Activated T-cell treated with anti-CD3 and anti-CD28 coated beads for 24 hours (primary cell): ENCODE results near the gene WSCD2.
"Not testable (repeated sequence)": the region's sequence is repeated elsewhere in the genome, so short reads cannot be mapped to it uniquely, and the experiment has no call there.

Experiments
- DNase-seq: peaks from one replicate; pipeline ENCODE4 v3.0.0-alpha.2; 2020; ENCODE audit warnings: low read depth

The WSCD2 gene

DNA sequence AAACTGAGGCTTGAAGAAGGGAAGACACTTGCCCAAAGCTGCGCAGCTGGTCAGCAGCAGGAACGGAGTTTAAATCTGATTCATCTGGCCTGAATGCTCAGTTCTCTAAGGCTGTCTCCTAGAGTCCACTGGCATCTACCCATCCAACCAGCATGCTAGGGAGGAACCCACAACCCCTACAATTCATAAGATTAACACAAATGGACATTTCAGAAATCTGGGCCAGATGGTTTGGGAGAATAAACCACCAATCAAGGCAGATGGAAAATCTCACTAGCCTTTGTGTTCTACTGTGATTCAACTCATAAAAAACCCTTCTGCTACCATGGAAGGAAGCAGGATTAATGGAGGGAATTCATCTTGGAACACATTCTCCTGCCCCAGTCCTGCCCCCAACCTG is 67.8 kb downstream of the WSCD2 start:
- no peak for DNase-seq

DNA sequence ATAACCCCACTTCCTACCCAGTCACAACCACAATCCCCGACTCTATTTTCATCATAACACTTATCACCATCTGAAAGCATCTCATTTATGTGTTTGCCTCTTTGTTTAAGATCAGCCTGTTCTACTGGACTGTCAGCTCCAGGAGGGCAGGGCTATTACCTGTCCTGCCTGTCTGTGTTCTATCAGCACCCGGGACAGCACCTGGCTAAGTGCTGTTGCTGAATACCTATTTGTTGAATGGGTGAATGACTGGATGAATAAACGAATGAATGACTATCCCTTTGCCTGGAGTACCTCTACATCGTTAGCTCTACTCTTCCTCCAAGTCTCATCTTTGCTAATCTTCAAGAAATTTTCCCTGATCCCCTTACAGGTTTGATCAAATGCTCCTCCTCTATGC is 69.0 kb downstream of the WSCD2 start:
- no peak for DNase-seq

DNA sequence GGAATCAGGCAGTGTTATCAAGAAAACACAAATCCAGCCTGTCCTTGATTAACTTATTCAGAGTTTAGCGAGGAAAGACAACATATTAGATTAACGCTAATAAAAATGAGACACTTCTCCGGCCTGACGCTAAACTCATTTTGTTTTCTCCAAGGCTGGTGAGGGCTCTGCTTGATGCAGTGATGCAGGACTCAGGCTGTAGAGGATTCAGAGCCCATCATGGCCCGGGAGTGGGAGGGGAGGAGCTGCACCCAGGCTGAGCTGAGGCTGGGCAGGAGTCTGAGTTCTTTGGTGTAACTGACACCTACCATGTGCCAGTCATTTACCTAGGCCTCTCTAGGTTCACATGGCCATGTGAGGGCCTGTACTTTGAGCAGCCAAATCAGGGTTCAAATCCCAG is 70.0 kb downstream of the WSCD2 start:
- no peak for DNase-seq

DNA sequence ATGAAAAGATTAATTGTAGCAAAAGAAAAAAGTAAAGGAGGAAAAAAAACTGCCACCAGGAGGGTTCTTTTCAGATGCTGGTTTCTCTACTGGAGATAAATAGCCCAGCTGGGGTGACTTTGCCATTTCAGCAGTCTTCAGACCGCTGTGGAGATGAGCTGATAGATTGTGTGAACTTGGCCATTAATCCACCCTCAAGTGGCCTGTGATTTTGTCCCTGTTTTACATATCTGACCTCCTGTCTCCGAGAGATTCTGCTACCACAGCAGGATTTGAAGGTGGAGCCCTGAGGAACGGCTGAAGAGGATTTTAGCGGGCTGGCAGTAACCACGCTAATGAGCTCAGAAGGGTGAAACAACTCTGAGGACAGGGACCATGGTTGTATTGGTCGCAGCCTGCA is 72.7 kb downstream of the WSCD2 start:
- DNase-seq: no peak

DNA sequence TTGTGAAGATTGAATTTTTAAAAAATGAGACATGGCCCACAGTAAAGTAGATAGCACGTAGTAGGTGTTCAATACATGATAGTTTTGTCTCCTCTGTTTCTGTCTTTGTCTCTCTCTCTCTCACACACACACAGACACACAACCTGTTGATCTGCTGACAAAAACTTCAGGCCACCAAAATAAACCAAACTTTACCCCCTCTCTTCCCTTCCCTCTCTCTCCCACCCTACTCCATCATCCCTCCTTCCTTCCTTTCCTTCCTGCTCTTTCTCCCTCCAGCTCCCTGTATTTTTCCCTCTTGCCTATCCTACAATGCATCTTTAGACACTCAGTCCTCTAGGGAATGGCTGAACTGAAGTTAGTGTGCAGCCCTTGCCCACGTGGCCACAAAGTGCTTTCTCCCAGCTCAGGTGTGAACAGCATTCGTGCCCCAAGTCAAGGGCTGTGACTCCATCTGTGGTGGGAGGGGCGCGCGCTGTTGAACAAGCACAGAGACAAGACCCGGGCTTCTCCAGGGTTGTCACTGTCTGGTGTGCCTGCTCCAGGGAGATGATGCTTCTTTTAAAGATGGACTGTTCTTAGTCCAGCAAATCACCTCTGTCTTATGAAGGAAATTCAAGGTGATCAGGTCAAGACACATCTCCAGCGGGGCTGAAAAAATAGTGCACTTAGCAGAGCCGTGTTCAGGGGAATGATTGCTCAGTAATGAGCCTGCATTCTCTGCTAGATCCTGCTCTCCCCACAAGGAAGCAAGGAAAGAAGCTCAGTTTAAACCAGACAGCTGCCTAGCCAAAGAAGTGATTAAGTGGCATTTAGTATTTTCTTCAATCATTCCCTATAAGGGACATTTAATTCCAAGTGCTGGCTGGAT is 75.3 kb downstream of the WSCD2 start:
- no peak for DNase-seq

DNA sequence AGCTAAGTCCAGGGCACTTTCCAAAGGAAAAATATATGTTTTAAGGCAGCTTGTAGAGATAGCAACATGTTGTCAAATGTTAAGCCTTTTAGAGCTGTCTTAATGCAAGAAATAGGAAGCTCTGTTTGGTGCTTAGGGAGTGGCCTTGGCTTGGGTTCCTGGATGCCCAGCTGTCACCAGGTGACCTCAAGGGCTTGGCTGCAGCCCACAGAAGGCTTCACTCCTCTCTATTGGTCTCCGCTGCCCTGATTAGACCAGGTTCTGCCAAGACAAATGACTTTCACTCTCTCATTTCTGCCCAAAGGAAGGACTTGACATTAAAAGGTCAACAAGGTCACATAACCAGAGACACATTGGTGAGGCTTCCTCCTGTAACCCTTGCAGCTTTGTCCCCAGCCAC is 76.8 kb downstream of the WSCD2 start:
- DNase-seq: no peak

DNA sequence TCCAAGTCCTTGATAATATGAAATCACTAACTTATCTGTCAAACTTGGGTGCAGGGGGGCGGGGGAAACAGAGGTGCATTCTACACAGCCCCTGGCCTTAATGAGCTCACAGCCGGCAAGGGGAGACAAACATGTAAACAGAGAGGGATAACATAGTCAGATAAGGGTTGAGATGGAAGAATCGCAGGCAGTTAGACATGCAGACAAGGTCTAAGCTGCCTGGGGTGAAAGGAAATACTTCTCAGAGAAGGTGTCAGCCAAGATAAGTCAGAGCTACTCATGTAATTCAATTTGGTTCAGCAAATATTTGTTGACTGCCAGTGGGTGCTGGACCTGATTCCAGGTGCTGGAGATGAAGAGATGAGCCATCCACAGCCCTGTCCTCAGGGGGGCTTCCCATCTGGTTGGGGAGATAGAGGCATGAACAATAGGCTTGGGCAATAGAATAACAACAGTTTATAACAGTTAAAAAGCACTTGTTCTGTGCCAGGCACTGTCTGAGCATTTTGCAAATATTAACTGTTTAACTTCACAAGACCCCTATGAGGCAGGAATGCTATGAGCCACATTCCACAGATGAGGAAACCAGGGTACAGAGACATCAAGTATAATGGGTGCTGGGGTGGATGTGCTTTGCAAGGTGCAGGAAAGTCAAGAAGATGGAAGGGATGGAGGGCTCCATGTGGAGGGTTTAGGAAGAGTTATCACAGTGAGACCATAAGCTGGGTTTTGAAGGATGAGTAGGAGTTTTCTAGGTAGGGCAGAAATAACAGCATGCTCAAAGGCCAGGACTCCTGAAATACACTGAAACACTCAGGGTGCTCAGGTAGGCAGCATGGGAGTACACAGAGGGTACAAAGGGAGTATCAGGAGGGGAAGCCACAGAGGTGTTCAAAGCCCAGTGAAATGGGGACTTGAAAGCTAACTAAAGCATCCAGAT is 79.0 kb downstream of the WSCD2 start:
- DNase-seq: no peak

DNA sequence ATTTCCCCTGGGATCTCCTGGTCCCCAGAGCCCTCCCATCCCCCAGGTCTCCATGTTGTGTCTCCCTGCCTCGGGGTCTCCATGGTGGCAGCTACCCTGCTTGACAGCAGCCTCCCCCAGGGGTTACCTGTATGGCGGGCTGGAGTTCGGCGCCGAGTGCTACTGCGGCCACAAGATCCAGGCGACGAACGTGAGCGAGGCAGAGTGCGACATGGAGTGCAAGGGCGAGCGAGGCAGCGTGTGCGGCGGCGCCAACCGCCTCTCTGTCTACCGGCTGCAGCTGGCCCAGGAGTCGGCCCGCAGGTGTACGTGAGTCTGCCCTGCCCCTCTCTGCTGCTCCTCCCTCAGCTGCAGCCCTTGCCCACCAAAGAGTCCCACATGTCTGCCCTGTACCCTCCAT is 80.9 kb downstream of the WSCD2 start:
- DNase-seq: no peak

DNA sequence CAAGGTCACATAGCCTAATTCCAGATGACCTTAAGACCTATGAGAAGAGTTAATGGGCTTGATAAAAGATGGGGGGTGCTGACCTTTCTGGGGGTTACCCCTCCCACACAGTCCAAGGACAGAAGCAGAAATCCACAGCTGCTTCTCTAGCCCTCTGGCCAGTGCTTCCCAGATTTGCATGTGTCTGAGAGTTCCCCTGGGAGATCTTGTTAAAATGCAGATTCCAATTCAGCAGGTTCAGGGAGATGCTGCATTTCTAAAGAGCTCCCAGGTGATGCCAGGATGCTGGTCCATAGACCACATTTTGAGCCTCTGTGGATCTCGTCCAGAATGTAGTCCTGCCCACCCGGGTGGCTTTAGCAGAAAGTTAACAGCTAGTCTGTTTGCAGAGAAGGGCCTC is 82.1 kb downstream of the WSCD2 start:
- DNase-seq: no peak

DNA sequence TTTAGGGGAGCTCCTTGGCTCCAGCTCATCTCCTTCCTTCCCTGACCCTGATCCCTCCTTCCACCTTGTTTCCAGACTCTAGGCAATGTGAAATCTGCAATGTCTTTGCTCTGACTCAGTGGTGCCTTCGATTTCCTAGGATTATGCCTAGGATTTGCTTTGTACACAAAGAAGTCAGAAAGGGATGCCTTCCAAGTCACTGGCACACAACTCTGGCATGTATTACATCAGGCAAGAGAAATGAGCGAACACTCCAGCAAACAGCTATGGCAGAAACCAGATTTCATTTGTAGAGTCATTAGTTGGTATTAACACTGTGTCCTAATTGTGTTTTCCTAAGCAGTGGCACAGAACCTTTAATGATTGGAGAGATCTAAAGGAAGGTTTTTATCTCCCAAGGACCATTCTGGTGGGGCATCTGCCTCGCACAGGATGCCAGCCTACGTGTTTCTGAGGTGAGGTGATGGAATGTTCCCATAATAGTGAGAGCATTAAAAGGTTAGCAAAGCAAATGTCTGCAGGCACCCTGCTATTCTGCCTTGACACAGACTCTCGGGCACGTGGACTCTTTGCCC is 84.9 kb downstream of the WSCD2 start:
- DNase-seq: no peak

DNA sequence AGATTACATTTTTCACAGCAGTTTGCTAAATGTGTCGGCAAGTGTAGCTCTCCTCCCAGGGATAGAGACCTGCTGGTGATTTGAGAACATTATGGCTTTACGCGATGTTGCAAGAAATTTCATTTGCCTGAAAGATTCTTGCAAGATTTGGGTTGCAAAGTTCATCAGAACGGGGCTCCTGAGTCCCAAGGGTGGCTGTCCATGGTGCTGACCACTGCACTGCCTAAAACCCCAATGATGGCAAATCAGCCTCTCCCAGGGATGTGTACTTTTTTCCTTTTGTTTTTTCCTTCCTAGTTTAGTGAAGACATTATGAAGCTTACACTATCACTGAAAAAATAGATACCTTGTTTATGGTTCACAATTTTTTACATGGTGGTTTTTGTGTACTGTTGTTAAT is 85.4 kb downstream of the WSCD2 start:
- DNase-seq: no peak

DNA sequence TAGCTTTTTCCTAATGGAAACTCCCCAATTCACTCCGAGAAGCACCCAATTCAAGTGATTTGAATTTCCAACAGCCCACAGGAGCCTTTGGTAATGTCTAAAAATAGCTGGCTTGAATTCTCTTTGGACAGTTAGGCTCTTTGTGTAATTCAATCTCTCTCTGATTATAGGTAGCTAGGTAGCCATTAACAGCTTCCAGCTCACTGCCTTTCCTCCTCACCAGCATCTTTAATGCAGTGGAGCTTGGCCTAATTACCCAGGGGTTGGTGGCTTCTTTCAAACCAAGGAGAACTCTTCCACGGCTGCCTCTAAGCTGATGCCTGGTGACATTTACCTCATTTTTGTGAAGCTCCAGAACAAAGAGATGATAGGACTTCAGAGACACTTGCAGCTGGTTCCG is 86.4 kb downstream of the WSCD2 start:
- no peak for DNase-seq

DNA sequence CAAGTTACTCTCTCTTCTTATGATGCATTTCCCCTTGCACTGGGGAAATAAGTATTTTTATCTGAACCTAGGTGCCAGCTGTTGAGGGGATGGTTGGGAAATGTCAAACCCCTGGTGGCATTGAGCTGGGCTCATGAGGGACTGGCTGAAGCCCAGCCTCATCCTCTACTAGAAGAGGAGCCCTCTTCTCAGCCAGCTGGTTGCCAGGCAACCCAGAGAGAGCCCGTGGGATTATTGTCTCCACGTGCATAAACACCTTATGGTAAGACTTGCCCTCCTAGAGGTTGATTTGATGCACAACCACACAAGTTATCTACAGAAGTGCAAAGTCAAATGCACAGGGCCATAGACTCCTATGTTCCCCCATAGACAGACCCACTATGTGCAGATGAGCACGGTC is 89.8 kb downstream of the WSCD2 start:
- DNase-seq: no peak

DNA sequence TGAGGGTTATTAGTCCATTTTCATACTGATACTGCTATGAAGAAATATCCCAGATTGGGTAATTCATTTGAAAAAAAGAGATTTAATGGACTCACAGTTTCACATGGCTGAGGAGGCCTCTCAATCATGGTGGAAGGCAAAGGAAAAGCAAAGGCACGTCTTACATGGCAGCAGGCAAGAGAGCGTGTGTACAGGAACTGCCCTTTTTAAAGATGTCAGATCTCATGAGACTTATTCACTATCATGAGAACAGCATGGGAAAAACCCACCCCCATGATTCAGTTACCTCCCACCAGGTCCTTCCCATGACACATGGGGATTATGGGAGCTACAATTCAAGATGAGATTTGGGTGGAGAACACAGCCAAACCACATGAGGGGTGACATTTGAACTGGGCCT is 96.0 kb downstream of the WSCD2 start:
- DNase-seq: not testable (repeated sequence)

DNA sequence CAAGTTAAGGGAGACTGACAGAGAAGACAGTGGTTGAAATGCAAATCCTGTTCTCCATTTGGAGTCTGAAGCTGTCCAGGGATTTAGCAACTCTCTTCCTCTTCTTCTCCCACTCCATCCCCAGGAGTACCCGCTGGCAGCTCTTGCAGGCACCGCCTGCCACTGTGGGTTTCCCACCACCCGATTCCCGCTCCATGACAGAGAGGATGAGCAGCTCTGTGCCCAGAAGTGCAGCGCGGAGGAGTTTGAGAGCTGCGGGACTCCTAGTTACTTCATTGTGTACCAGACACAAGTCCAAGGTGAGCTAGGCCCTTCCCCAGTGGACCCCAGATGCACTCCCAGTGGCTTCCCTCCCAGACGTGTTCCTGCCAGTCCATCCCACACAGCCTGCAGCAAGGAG is 97.8 kb downstream of the WSCD2 start:
- DNase-seq: no peak

DNA sequence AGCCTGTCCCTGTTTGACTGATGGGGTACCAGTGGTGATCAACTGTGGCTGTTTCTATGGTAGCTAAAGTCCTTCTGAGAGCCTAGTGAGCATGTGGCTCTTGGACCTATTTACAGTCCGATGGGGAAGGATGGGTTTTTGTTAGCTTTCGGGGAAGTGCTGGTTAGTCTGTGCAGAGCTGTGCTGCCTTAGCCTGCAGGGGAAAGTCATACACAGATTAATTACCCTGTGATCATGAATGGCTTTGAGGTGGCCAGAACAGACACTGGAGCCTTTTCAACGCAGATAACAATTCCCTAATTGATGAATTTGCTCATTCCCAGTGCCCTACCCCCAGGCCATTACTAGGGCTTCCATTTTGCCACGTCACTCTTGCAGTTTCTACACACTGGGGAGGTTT is 99.7 kb downstream of the WSCD2 start:
- DNase-seq: no peak

DNA sequence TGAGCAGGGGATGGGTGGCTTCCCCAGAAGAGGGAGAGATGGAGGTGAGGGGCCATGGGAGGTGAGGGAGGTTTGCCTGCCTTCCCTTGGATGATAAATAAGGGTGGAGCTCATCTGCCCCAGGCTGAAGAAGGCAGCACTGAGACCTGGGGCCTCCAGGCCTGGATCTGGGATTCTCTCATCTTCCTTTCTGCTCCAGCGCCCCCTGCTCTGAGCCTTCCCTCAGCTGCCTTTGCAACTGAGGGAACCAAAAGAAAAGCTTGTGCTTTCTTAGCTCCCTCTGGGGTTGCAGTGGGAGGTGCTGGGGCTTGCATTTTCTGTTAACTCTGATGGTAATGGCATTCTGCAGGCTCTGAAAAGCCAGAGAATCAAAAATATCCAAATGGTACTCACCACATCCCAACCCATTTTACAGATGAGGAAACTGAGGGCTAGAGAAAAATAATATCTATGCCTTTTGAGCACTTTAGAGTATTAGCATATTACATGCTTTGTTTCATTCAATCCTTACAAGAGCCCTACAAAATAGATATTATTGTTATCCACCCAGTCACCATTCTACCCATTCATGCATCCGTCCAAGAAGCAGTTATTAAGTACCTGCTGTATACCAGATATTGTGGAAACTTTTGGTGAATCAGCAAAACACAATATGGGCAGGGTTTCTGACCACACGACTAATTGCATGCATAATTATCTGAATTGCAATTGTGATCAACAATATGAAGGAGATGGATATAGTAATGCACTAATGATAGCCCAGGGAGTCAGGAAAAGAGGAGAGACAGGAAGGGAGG is 102.2 kb downstream of the WSCD2 start:
- DNase-seq: no peak

DNA sequence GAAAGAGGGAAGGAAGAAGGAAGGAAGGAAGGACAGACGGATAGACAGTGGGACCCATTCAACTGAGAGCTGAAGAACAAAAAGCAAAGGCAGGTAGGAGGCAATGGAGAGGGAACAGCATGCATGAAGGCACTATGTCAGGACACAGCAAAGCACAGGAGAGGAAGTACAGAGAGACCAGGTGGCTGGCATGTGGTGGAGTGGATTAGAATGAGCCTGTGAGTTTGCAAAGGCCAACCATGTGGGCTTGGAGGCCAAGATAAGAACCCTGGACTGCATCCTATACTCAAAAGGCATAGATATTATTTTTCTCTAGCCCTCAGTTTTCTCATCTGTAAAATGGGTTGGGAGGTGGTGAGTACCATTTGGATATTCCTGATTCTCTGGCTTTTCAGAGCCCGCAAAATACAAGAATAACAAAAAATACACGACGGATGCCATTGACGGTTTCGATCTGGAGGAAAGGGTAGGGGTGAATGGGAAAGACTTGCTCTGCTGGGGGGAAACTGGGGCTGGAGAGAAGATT is 102.9 kb downstream of the WSCD2 start:
- DNase-seq: no peak

DNA sequence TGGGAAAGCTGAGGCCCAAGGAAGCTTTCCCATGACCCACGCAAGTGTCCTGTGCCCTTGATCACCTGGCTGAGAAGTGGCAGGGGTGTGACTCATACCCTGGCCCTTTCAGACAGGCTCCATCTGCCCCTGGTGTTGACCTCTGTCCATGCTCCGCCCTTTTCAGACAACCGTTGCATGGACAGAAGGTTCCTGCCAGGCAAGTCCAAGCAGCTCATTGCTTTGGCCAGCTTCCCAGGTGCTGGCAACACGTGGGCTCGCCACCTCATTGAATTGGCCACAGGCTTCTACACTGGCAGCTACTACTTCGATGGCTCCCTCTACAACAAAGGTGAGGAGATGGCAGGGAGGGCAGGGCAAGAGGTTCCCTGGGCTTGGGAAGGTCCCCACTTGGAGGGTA is 103.5 kb downstream of the WSCD2 start:
- DNase-seq: no peak

DNA sequence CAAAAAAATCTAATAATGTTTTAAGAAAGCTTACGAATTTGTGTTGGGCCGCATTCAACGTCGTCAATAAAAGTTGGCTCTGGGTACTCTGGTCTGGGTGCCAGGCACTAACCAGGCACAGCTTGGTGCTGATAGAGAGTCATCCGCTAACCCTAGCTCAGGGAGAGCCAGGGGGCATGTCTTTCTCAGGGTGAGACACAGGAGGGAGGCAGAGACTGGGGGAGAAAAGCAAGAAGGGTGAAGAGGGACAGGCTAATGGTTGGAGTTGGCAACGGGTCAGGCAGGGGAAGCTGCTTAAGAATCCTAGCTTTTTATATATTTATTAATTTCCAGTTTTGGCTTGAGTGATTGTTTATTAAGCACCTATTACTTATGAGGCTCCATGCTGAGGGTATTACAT is 105.1 kb downstream of the WSCD2 start:
- DNase-seq: no peak

DNA sequence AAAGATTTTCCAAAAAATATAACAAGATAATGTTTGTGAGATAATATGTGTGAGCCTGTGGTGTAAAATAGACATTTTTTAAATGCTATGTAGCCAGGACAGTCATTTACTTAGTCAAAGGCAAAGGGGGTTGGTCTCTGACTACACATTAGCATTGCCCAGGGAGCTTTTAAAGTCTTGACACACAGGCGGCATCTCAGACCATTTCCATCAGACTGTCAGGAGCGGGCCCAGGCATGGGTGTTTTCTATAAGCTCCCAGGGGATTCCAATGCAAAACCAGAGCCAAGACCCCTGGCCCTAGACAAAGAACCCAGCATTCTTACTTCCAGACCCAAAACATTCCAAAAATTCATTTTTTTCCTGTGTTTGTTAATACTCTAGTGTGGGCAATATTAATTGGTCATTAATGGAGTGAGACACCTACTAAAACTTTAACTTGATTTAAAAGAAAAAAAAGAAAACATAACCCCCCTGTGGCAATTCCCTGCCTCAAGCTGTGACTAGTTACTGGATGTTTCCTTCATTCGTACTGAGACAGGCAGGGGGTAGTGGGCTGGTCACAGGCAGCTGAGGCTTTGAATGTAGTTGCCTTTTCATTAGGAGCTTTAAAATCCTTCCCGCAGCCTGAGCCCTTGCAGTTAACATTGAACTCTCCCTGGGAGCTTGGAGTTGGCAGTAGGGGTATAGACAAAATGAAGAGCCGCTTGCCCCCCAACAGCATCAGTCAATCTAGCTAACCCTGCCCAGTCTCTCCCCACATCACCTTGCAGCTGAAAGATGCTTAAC is 106.3 kb downstream of the WSCD2 start:
- no peak for DNase-seq
